Hepatocyte (in vitro differentiated cells): ENCODE results near the gene PLXNB3. TPM values are rescaled to one million over a fixed set of nuclear protein-coding genes. Genes with fewer than 3 reads are reported as not detected.

Experiments used
- DNase-seq: peaks from one replicate; pipeline ENCODE4 v3.0.0-alpha.2; 2016; ENCODE audit warnings: low spot score
- H2AFZ ChIP-seq: fragments of 200-600 bp; sonication (generic); 2 replicates; pipeline ENCODE4 v1.6.0; 2016; ENCODE audit warnings: antibody characterized with exemption, mild to moderate bottlenecking
- H3K27ac ChIP-seq: fragments of 200-600 bp; sonication (generic); 2 replicates; pipeline ENCODE4 v1.5.1; 2016; ENCODE audit warnings: mild to moderate bottlenecking
- H3K27me3 ChIP-seq: fragments of 200-600 bp; sonication (generic); 2 replicates; pipeline ENCODE4 v1.6.1; 2016
- H3K36me3 ChIP-seq: fragments of 200-600 bp; sonication (generic); replicated peaks from 2 replicates; pipeline ENCODE4 v1.5.1; 2016; ENCODE audit warnings: low read depth; ENCODE audit not compliant: insufficient read depth
- H3K4me1 ChIP-seq: fragments of 200-600 bp; sonication (generic); 2 replicates; pipeline ENCODE4 v1.5.1; 2016; ENCODE audit warnings: mild to moderate bottlenecking, moderate library complexity; ENCODE audit not compliant: insufficient read depth
- H3K4me2 ChIP-seq: fragments of 200-600 bp; sonication (generic); 2 replicates; pipeline ENCODE4 v1.6.0; 2016
- H3K4me3 ChIP-seq: fragments of 200-600 bp; sonication (generic); 2 replicates; pipeline ENCODE4 v1.5.1; 2016; ENCODE audit warnings: mild to moderate bottlenecking
- H3K79me2 ChIP-seq: fragments of 200-600 bp; sonication (generic); 2 replicates; pipeline ENCODE4 v1.6.0; 2017; ENCODE audit warnings: mild to moderate bottlenecking
- H3K9me2 ChIP-seq: fragments of 200-600 bp; sonication (generic); replicated peaks from 2 replicates; pipeline ENCODE4 v1.6.0; 2017; ENCODE audit warnings: mild to moderate bottlenecking; ENCODE audit not compliant: insufficient read depth
- H3K9me3 ChIP-seq: fragments of 200-600 bp; sonication (generic); 2 replicates; pipeline ENCODE4 v1.5.1; 2016; ENCODE audit warnings: low read depth, mild to moderate bottlenecking
- H4K20me1 ChIP-seq: fragments of 200-600 bp; sonication (generic); 2 replicates; pipeline ENCODE4 v1.6.0; 2016; ENCODE audit warnings: mild to moderate bottlenecking; ENCODE audit not compliant: insufficient read depth, poor library complexity, severe bottlenecking
- EZH2 ChIP-seq: fragments of 200-600 bp; sonication (generic); IDR thresholded peaks from 2 replicates; pipeline ENCODE4 v1.6.1; 2016; ENCODE audit warnings: antibody characterized with exemption, mild to moderate bottlenecking, borderline replicate concordance
- EZH2phosphoT487 ChIP-seq: fragments of 200-600 bp; sonication (generic); IDR thresholded peaks from one replicate; pipeline ENCODE4 v1.6.1; 2018; ENCODE audit warnings: antibody characterized with exemption, mild to moderate bottlenecking, low read depth, moderate library complexity; ENCODE audit not compliant: unreplicated experiment, severe bottlenecking
- WGBS: methylation state at CpG from one replicate; pipeline ENCODE4 v1.1.6; 2016; ENCODE audit warnings: low lambda C conversion rate; ENCODE audit errors: missing lambda C conversion rate; 5-methylcytosine and 5-hydroxymethylcytosine counted together
- polyA plus RNA-seq: library from polyadenylated mRNA; unstranded; fragments of >200 nt; fragmentation: Nextera tagmentation; extraction: Ambion mirVana; gene quantifications from 2 replicates; pipeline ENCODE4 v1.2.1, GENCODE V29; 2016
- total RNA-seq: library from RNA; depleted of rRNA; stranded (reverse); fragments of >200 nt; gene quantifications from 2 replicates; pipeline ENCODE4 v1.2.3, GENCODE V29; 2014
- TF ChIP-seq, protein P1 (sequence below): fragments of 200-600 bp; sonication (generic); IDR thresholded peaks from 2 replicates; pipeline ENCODE4 v1.5.1; 2016; ENCODE audit warnings: antibody characterized with exemption, mild to moderate bottlenecking; ENCODE audit not compliant: poor library complexity

Gene PLXNB3
- total and polyA plus RNA-seq, 2 experiments from 2014 or later: 0.27 to 0.87 TPM

DNA sequence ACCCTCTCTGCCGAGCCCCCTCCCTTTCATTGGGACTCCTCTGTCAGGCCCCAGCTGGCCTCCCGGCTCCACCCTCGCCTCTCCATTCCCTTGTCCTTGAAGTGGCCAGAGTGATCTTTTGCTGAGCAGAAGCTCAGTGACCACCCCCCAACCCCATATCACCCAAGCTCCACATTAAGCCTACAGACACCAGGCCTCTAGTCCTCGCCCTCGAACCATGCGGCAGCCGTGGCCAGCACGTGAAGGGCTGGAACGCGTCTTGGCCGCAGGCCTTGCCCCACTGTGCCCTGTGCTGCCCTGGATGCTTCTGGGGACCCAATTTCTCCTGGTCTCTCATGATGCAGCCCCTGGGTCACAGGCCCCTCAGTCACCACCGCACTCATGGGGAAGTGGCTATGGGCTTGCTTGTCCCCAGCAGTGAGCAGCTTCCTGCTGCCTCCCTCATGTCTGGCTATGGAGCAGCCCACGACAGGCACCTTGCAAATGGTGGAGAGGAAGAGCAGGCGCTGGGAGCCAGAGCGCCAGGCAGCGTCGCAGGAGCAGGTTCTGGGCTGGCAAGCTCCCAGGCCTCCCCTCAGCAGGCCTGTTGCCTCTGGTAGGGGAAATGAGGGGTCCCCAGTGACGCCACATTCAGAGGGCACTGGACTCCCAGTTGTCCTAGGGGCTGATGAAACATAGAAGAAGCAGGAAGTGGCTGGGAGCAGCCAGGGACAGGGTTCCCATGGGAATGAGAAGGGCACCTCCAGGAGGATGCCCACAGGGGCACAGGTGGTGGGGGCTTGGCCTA, 16.0 kb downstream of the PLXNB3 start:
- no peaks in the 10 kb centered on the region for H3K36me3 ChIP-seq
- H3K9me3 ChIP-seq: no peaks in the 10 kb centered on the region
- H3K27me3 ChIP-seq: no peaks in the 10 kb centered on the region
- H3K9me2 ChIP-seq: no peaks in the 10 kb centered on the region
- TF ChIP-seq EZH2 (no peak), EZH2phosphoT487 (no peak)
- TF ChIP-seq, protein P1, sequence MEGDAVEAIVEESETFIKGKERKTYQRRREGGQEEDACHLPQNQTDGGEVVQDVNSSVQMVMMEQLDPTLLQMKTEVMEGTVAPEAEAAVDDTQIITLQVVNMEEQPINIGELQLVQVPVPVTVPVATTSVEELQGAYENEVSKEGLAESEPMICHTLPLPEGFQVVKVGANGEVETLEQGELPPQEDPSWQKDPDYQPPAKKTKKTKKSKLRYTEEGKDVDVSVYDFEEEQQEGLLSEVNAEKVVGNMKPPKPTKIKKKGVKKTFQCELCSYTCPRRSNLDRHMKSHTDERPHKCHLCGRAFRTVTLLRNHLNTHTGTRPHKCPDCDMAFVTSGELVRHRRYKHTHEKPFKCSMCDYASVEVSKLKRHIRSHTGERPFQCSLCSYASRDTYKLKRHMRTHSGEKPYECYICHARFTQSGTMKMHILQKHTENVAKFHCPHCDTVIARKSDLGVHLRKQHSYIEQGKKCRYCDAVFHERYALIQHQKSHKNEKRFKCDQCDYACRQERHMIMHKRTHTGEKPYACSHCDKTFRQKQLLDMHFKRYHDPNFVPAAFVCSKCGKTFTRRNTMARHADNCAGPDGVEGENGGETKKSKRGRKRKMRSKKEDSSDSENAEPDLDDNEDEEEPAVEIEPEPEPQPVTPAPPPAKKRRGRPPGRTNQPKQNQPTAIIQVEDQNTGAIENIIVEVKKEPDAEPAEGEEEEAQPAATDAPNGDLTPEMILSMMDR: no peak
- no peak overlapping the region for H3K4me2 ChIP-seq
- no peak overlapping the region for H3K27ac ChIP-seq
- H3K4me1 ChIP-seq: no peaks in the 10 kb centered on the region
- DNase-seq: no peak
- no peak overlapping the region for H2AFZ ChIP-seq
- H3K4me3 ChIP-seq: no peak overlapping the region
- no peaks in the 10 kb centered on the region for H4K20me1 ChIP-seq
- 91% methylated on average over 18 of the region's 18 CpGs for WGBS
- H3K79me2 ChIP-seq: no peaks in the 10 kb centered on the region

DNA sequence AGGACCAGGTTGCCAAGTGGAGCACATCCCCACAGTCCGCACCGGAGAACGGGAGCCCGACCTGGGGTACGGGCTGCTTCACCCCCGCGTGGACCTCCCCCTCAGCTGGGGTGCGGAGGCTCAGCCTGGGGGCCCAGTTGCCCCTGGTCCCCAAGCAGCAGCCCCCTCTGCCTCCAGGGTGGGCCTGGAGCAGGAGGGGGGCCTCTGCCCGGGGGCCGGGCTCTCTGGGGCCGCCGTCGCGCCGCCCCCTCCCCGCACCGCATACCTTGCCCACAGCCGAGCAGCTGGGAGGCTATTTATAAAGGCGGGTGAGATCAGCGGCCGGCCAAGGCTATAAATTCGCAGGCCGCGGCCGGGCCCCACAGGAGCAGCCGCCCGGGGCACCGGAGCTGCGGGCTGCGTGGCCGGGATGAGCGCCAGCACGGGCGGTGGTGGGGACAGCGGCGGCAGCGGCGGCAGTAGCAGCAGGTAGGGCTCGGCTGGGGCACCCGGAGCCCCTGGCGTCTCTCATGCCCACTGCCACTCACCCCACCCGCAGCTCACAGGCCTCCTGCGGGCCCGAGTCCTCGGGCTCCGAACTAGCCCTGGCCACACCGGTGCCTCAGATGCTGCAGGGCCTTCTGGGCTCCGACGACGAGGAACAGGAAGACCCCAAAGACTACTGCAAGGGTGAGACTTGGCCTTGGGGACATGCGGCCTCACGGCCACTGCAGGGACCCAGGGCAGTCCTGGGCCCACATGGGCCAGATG, 16.8 kb downstream of the PLXNB3 start, which contains the start of gene SRPK3:
TSS of gene SRPK3 (plus strand) at position 364 of the 750 bp plus-strand sequence. CDS start at position 410, 46 bp downstream.
- TF ChIP-seq, protein P1: no peak
- TF ChIP-seq EZH2phosphoT487: no peak
- Histone ChIP-seq H3K27ac (no peak within 1 kb of the TSS), H3K79me2 (no peaks in the 10 kb centered on the region), H3K27me3 (no peaks in the 10 kb centered on the region), H3K4me3 (no peak within 1 kb of the TSS), H3K36me3 (no peaks in the 10 kb centered on the region), H4K20me1 (no peaks in the 10 kb centered on the region), H2AFZ (no peak within 1 kb of the TSS), H3K9me3 (no peaks in the 10 kb centered on the region), H3K4me2 (no peak within 1 kb of the TSS), H3K4me1 (no peaks in the 10 kb centered on the region), H3K9me2 (no peaks in the 10 kb centered on the region)
- no peak for DNase-seq
- WGBS: 91% methylated on average over 24 of the region's 52 CpGs

DNA sequence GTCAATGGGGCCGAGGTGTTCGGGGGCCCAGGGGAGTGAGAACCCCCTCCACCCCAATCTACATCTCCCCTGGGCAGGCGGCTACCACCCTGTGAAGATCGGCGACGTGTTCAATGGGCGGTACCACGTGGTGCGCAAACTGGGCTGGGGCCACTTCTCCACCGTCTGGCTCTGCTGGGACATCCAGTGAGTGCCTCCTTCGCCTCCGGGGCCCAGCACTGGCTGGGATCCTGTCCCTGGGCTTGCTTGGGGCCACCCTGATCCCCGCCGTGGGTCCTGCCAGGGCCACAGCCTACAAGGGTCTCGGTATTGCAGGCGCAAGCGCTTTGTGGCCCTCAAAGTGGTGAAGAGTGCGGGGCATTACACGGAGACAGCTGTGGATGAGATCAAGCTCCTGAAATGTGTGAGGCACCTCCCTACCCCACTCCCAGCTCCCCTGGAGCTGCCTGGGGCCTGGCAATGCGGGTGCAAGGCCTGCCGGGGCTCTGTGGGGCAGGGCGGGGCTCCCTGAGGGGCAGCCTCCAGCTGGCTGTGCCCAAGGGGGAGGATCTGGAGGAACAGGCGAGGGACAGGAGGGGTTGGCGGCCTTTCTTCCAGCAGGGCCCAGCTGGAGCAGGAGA, 17.5 kb downstream of the PLXNB3 start:
- Histone ChIP-seq H3K4me3 (no peak overlapping the region), H3K9me2 (no peaks in the 10 kb centered on the region), H3K9me3 (no peaks in the 10 kb centered on the region), H3K4me1 (no peaks in the 10 kb centered on the region), H3K36me3 (no peaks in the 10 kb centered on the region), H3K27me3 (no peaks in the 10 kb centered on the region), H3K27ac (no peak overlapping the region), H4K20me1 (no peaks in the 10 kb centered on the region), H3K4me2 (no peak overlapping the region), H2AFZ (no peak overlapping the region), H3K79me2 (no peaks in the 10 kb centered on the region)
- no peak for TF ChIP-seq EZH2phosphoT487
- TF ChIP-seq, protein P1: no peak
- TF ChIP-seq EZH2: no peak
- no peak for DNase-seq
- WGBS: 88% methylated on average over 24 of the region's 24 CpGs
